GM12878 (cell line): ENCODE data around the gene RREB1. TPM values are rescaled to one million over a fixed set of nuclear protein-coding genes. Genes with fewer than 3 reads are reported as not detected.

Source experiments
- ATAC-seq: fragments of 200-7000 bp; cut with Tn5 transposase; 3 replicates; pipeline ENCODE4 v1.9.1; 2020; ENCODE audit warnings: mild to moderate bottlenecking, moderate library complexity
- BruUV-seq: library from RNA; stranded (reverse); fragments of 400-500 nt; replicated peaks from 2 replicates; lab custom pipeline; 2021; lab: Mats Ljungman, UMichigan
- CTCF ChIA-PET: fragments of 300-600 bp; sonication (Branson Sonifier 250); formaldehyde crosslinking; extraction: SDS; loops from one replicate; lab custom pipeline; 2021; ENCODE audit warnings: inconsistent platforms; lab: Yijun Ruan, JAX
- POLR2A ChIA-PET: fragments of 350-600 bp; formaldehyde crosslinking; extraction: SDS; loops from one replicate; lab custom pipeline; 2021; ENCODE audit warnings: inconsistent platforms; lab: Charles Lee
- RAD21 ChIA-PET: fragments of 300-600 bp; sonication (Branson Sonifier 250); formaldehyde crosslinking; loops from one replicate; lab custom pipeline; 2023; ENCODE audit warnings: antibody characterized with exemption; ENCODE audit not compliant: unreplicated experiment; lab: Charles Lee
- SMC1A ChIA-PET: fragments of 300-600 bp; sonication (Branson Sonifier 250); formaldehyde crosslinking; loops from one replicate; lab custom pipeline; 2023; ENCODE audit not compliant: unreplicated experiment, uncharacterized antibody; lab: Charles Lee
- DNase-seq: peaks from one replicate; pipeline ENCODE4 v3.0.0-alpha.2; 2011; ENCODE audit warnings: low read depth, low spot score
- FAIRE-seq: peaks from 3 replicates; lab custom pipeline; 2011; peaks lifted over from hg19 to GRCh38; lab: Jason Lieb, UNC
- H2AFZ ChIP-seq: 2 replicates; pipeline ENCODE4 v1.6.0; 2011; ENCODE audit warnings: low read depth, low read length, control low read depth; ENCODE audit not compliant: control insufficient read depth
- H3K27ac ChIP-seq: 2 replicates; pipeline ENCODE4 v1.5.1; 2011; ENCODE audit warnings: control low read depth; ENCODE audit not compliant: control insufficient read depth, insufficient read depth
- H3K27me3 ChIP-seq, 2 experiments: replicated peaks in 1 of 2; 2 replicates each; pipeline versions ENCODE4 v1.6.0 to v1.6.1; 2011; ENCODE audit warnings: low read length in 1 of 2; ENCODE audit not compliant: control insufficient read depth in 2 of 2, insufficient read depth in 2 of 2
- H3K36me3 ChIP-seq, 2 experiments: 2 replicates each; pipeline ENCODE4 v1.5.1; 2011; ENCODE audit warnings: low read length in 1 of 2; ENCODE audit not compliant: control insufficient read depth in 2 of 2, insufficient read depth in 2 of 2
- H3K4me1 ChIP-seq: 2 replicates; pipeline ENCODE4 v1.6.1; 2011; ENCODE audit warnings: mild to moderate bottlenecking, low read length, moderate library complexity, mixed read lengths; ENCODE audit not compliant: control insufficient read depth, insufficient read depth
- H3K4me2 ChIP-seq: 2 replicates; pipeline ENCODE4 v1.6.0; 2011; ENCODE audit warnings: control low read depth; ENCODE audit not compliant: control insufficient read depth, insufficient read depth
- H3K4me3 ChIP-seq: fragments of 200-600 bp; sonication (generic); 2 replicates; pipeline ENCODE4 v1.5.1; 2016
- H3K79me2 ChIP-seq: 2 replicates; pipeline ENCODE4 v1.6.0; 2011; ENCODE audit warnings: low read length; ENCODE audit not compliant: control insufficient read depth, insufficient read depth
- H3K9ac ChIP-seq: 2 replicates; pipeline ENCODE4 v1.8.0; 2011; ENCODE audit warnings: low read length, control low read depth, mixed read lengths; ENCODE audit not compliant: control insufficient read depth, insufficient read depth
- H3K9me3 ChIP-seq: replicated peaks from 3 replicates; pipeline ENCODE4 v1.5.1; 2011; ENCODE audit warnings: mild to moderate bottlenecking, low read length; ENCODE audit not compliant: control insufficient read depth, insufficient read depth
- H4K20me1 ChIP-seq: 2 replicates; pipeline ENCODE4 v1.6.0; 2011; ENCODE audit not compliant: control insufficient read depth, insufficient read depth
- BHLHE40 ChIP-seq, 2 experiments: fragments of 450-650 bp in 1 of 2; IDR thresholded peaks; 2 replicates each; pipeline ENCODE4 v1.6.1; 2011 to 2017; ENCODE audit warnings: low read depth in 2 of 2, borderline replicate concordance in 1 of 2, improper control_type of control experiment in 1 of 2, low read length in 1 of 2, mild to moderate bottlenecking in 1 of 2
- CHD2 ChIP-seq: IDR thresholded peaks from 2 replicates; pipeline ENCODE4 v1.6.1; 2011; ENCODE audit warnings: low read depth, low read length, improper control_type of control experiment, borderline replicate concordance
- CREB1 ChIP-seq: IDR thresholded peaks from 2 replicates; pipeline ENCODE4 v1.6.1; 2012; ENCODE audit warnings: low read depth, mild to moderate bottlenecking, inconsistent platforms
- DPF2 ChIP-seq: fragments of 450-650 bp; IDR thresholded peaks from 2 replicates; pipeline ENCODE4 v1.6.1; 2017; ENCODE audit warnings: mild to moderate bottlenecking
- EED ChIP-seq: sonication (generic); IDR thresholded peaks from 2 replicates; pipeline ENCODE4 v1.6.1; 2016; ENCODE audit warnings: antibody characterized with exemption, low read depth
- ESRRA ChIP-seq: IDR thresholded peaks from 2 replicates; pipeline ENCODE4 v1.6.1; 2012; ENCODE audit warnings: mild to moderate bottlenecking, low read length, improper control_type of control experiment
- ETV6 ChIP-seq, 2 experiments: fragments of 450-650 bp in 1 of 2; IDR thresholded peaks in 1 of 2; conservative IDR thresholded peaks in 1 of 2; 2 replicates each; pipeline ENCODE4 v1.6.1; 2014; ENCODE audit warnings: antibody characterized with exemption in 1 of 2, borderline replicate concordance in 1 of 2, low read depth in 1 of 2, mild to moderate bottlenecking in 1 of 2, moderate library complexity in 1 of 2
- FOS ChIP-seq: IDR thresholded peaks from 3 replicates; pipeline ENCODE4 v1.6.1; 2011; ENCODE audit warnings: borderline replicate concordance; ENCODE audit not compliant: insufficient read length; ENCODE audit errors: extremely low read depth
- FOXK2 ChIP-seq: fragments of 450-650 bp; IDR thresholded peaks from 2 replicates; pipeline ENCODE4 v1.6.1; 2017; ENCODE audit warnings: mild to moderate bottlenecking, moderate library complexity
- IKZF2 ChIP-seq, 2 experiments: fragments of 450-650 bp; IDR thresholded peaks; 2 replicates each; pipeline ENCODE4 v1.6.1; 2017; ENCODE audit warnings: mild to moderate bottlenecking in 2 of 2, moderate library complexity in 2 of 2
- KAT2A ChIP-seq: conservative IDR thresholded peaks from 2 replicates; pipeline ENCODE4 v1.6.1; 2011; ENCODE audit warnings: low read depth, low read length; ENCODE audit not compliant: control insufficient read depth
- KLF5 ChIP-seq: fragments of 450-650 bp; IDR thresholded peaks from 2 replicates; pipeline ENCODE4 v1.6.1; 2014; ENCODE audit warnings: mild to moderate bottlenecking; ENCODE audit not compliant: partially characterized antibody
- MYC ChIP-seq: IDR thresholded peaks from 2 replicates; pipeline ENCODE4 v1.6.1; 2011; ENCODE audit warnings: mild to moderate bottlenecking, low read length, moderate library complexity, inconsistent platforms; ENCODE audit not compliant: insufficient read depth, insufficient replicate concordance, insufficient read length, severe bottlenecking
- RAD21 ChIP-seq: IDR thresholded peaks from 2 replicates; pipeline ENCODE4 v1.6.1; 2011; ENCODE audit warnings: mild to moderate bottlenecking, low read depth, low read length, moderate library complexity; ENCODE audit not compliant: insufficient read depth
- SREBF2 ChIP-seq: IDR thresholded peaks from 2 replicates; pipeline ENCODE4 v1.6.1; 2012; ENCODE audit warnings: mild to moderate bottlenecking, low read length
- SRF ChIP-seq, 2 experiments: IDR thresholded peaks; 2 replicates each; pipeline ENCODE4 v1.6.1; 2011; ENCODE audit warnings: low read depth in 2 of 2, low read length in 2 of 2, mild to moderate bottlenecking in 1 of 2, moderate library complexity in 1 of 2
- TBL1XR1 ChIP-seq: IDR thresholded peaks from 2 replicates; pipeline ENCODE4 v1.6.1; 2012; ENCODE audit warnings: low read depth, low read length, improper control_type of control experiment
- TCF12 ChIP-seq: IDR thresholded peaks from 2 replicates; pipeline ENCODE4 v1.6.1; 2011; ENCODE audit warnings: low read depth, mild to moderate bottlenecking, low read length
- TCF7 ChIP-seq: IDR thresholded peaks from 2 replicates; pipeline ENCODE4 v1.6.1; 2014; ENCODE audit warnings: antibody characterized with exemption, borderline replicate concordance
- WRNIP1 ChIP-seq: IDR thresholded peaks from 2 replicates; pipeline ENCODE4 v1.6.1; 2011; ENCODE audit warnings: low read depth, low read length, improper control_type of control experiment, borderline replicate concordance
- YY1 ChIP-seq: IDR thresholded peaks from 2 replicates; pipeline ENCODE4 v1.6.1; 2011; ENCODE audit warnings: low read depth, mild to moderate bottlenecking, low read length
- ZNF384 ChIP-seq: IDR thresholded peaks from 2 replicates; pipeline ENCODE4 v1.6.1; 2012; ENCODE audit warnings: low read depth, mild to moderate bottlenecking, low read length, improper control_type of control experiment, borderline replicate concordance
- ZZZ3 ChIP-seq: IDR thresholded peaks from 2 replicates; pipeline ENCODE4 v1.6.1; 2011; ENCODE audit warnings: low read depth; ENCODE audit not compliant: control insufficient read depth, insufficient read length
- WGBS: methylation state at CpG from one replicate; pipeline ENCODE4 v1.1.6; 2016; ENCODE audit warnings: low lambda C conversion rate; ENCODE audit not compliant: insufficient replicate concordance, insufficient coverage; ENCODE audit errors: missing lambda C conversion rate; 5-methylcytosine and 5-hydroxymethylcytosine counted together
- in situ Hi-C: fragments of 300-500 bp; cut with MboI; formaldehyde crosslinking; loops from 9 replicates; pipeline ENCODE4 v1.14.3; 2018; ENCODE audit warnings: mixed read lengths
- intact Hi-C: fragments of 100-400 bp; cut with micrococcal nuclease; formaldehyde crosslinking; loops from one replicate; pipeline ENCODE4 v1.14.2; 2022; ENCODE audit not compliant: unreplicated experiment
- polyA plus RNA-seq, 11 experiments: library from polyadenylated mRNA; depleted of rRNA in 4 of 11; unstranded in 6 of 11; stranded (reverse) in 5 of 11; fragments of >200 nt; fragmentation: Nextera tagmentation in 4 of 11; fragmentation: Illumina TruSeq in 1 of 11; extraction: Ambion mirVana in 4 of 11; extraction: Trizol in 1 of 11; gene quantifications; 1 replicate in 1 of 11; 2 replicates in 10 of 11; pipeline versions ENCODE4 v1.2.1 to v1.2.3, GENCODE V29; 2011 to 2016; ENCODE audit warnings: inconsistent platforms in 2 of 11, missing spikeins in 2 of 11, low read depth in 1 of 11
- total RNA-seq, 4 experiments: library from RNA; depleted of rRNA in 3 of 4; stranded (reverse); fragments of >200 nt in 3 of 4; fragmentation: Illumina TruSeq in 1 of 4; extraction: Trizol in 1 of 4; gene quantifications; 2 replicates each; pipeline versions ENCODE4 v1.2.1 to v1.2.3, GENCODE V29; 2013 to 2021
- TF ChIP-seq, protein P1 (sequence below): fragments of 450-650 bp; conservative IDR thresholded peaks from 2 replicates; pipeline ENCODE4 v1.6.1; 2017; ENCODE audit warnings: mild to moderate bottlenecking, moderate library complexity

Gene RREB1
- total and polyA plus RNA-seq, 10 of the 15 experiments (the other 5 are each of a cell fraction or from before 2014, with no cell fraction given) = 1.9 to 30.3 (median 8.6) TPM

DNA sequence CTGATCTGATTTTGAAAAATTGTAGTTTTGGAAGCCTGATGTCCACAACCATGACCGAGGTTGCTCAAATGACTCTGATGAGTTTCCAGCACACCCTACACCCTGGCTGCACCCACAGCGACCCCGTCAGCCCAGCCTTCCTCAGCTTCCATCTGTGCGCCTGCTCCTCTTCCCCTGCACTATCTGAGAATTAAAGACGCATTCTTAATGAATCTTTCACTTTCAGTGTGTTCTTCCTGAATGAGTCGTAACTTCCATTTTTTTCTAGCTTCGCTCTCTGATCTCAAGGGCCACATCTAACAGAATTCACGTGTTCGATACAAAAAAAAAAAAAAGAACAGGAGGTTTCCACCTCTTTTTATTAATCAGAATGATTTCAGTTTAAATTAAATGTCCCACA lies 21.3 kb upstream of the RREB1 start:
- Histone ChIP-seq H4K20me1 (no peaks in the 10 kb centered on the region), H3K36me3 (no peaks in the 10 kb centered on the region), H3K4me3 (peak overlapping the region; percentile 48), H3K27me3 (no peaks in the 10 kb centered on the region), H2AFZ (no peak overlapping the region; the same call in 1 of the 2 replicates), H3K4me2 (peak overlapping the region; percentile 74), H3K9ac (peak overlapping the region; percentile 52; the same call in 1 of the 2 replicates), H3K27ac (peak overlapping the region; percentile 38), H3K9me3 (no peaks in the 10 kb centered on the region), H3K79me2 (no peaks in the 10 kb centered on the region), H3K4me1 (peaks cover 18% of the 10 kb centered on the region)
- 0% methylated on average over 9 of the region's 9 CpGs for WGBS
- in situ Hi-C loops = no loop called here
- ATAC-seq = peak; percentile 86
- intact Hi-C loops = loop anchor here (2.0 to 5.0 kb wide), 3 partner anchors 156 to 409 kb away; no protein-coding TSS in a partner anchor
- SMC1A ChIA-PET = interaction anchor here (0.6 to 3.5 kb wide), 48 partner anchors 8 to 528 kb away, joined by 3 to 40 read pairs (median 6); no protein-coding TSS in a partner anchor
- RAD21 ChIA-PET = interaction anchor here (0.7 to 4.6 kb wide), 34 partner anchors 8 to 426 kb away, joined by 3 to 28 read pairs (median 8); partner anchors contain the start of gene RREB1
- DNase-seq = peak; percentile 66
- peak; percentile 83 for FAIRE-seq
- no TSS peak for BruUV-seq
- CTCF ChIA-PET = interaction anchor here (0.6 to 4.8 kb wide), 32 partner anchors 8 to 867 kb away, joined by 3 to 33 read pairs (median 4); no protein-coding TSS in a partner anchor
- POLR2A ChIA-PET = interaction anchor here (0.6 to 1.8 kb wide), 6 partner anchors 20 to 259 kb away, joined by 3 to 6 read pairs (median 4); no protein-coding TSS in a partner anchor
- no peak for TF ChIP-seq WRNIP1
- TF ChIP-seq TCF7 = peak; percentile 79
- TF ChIP-seq RAD21 = peak; percentile 72
- TF ChIP-seq CHD2 = no peak
- TF ChIP-seq ESRRA = no peak
- TF ChIP-seq TBL1XR1 = no peak
- peak; percentile 66 to 68; a peak in 3 of 4 replicates for TF ChIP-seq IKZF2 (IDR thresholded peaks at IDR 0.05)
- TF ChIP-seq FOS = no peak
- no peak for TF ChIP-seq SREBF2
- peak in 1 of 2 experiments; percentile 41; a peak in 1 of 4 replicates for TF ChIP-seq ETV6 (conservative IDR thresholded peaks at IDR 0.05 in 1 of 2, IDR thresholded peaks at IDR 0.05 in 1 of 2; ENCODE audit: borderline replicate concordance in 1 of 2, low read depth in 1 of 2)
- peak; percentile 73 to 84 for TF ChIP-seq BHLHE40 (IDR thresholded peaks at IDR 0.05; ENCODE audit: borderline replicate concordance in 1 of 2, low read depth in 2 of 2, low read length in 1 of 2)
- TF ChIP-seq ZNF384 = peak; percentile 88
- peak; percentile 45; the same call in 1 of the 2 replicates for TF ChIP-seq YY1
- TF ChIP-seq KAT2A = no peak
- TF ChIP-seq SRF (IDR thresholded peaks at IDR 0.05; ENCODE audit: low read depth in 2 of 2, low read length in 2 of 2) = no peak
- TF ChIP-seq MYC = no peak
- TF ChIP-seq DPF2 = no peak
- TF ChIP-seq ZZZ3 = no peak
- no peak for TF ChIP-seq FOXK2
- TF ChIP-seq KLF5 = no peak
- 0 out of 2 replicates have a peak, but pooled peaks have one; percentile 7 for TF ChIP-seq TCF12
- TF ChIP-seq, protein P1, sequence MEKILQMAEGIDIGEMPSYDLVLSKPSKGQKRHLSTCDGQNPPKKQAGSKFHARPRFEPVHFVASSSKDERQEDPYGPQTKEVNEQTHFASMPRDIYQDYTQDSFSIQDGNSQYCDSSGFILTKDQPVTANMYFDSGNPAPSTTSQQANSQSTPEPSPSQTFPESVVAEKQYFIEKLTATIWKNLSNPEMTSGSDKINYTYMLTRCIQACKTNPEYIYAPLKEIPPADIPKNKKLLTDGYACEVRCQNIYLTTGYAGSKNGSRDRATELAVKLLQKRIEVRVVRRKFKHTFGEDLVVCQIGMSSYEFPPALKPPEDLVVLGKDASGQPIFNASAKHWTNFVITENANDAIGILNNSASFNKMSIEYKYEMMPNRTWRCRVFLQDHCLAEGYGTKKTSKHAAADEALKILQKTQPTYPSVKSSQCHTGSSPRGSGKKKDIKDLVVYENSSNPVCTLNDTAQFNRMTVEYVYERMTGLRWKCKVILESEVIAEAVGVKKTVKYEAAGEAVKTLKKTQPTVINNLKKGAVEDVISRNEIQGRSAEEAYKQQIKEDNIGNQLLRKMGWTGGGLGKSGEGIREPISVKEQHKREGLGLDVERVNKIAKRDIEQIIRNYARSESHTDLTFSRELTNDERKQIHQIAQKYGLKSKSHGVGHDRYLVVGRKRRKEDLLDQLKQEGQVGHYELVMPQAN = no peak
- 0 out of 2 replicates have a peak, but pooled peaks have one; percentile 30 for TF ChIP-seq CREB1
- peak; percentile 52; the same call in 1 of the 2 replicates for TF ChIP-seq EED
